ENCODE measurements around the gene CCDC54.

CCDC54 gene

GRCh38 chr3:107413264-107413663 lies 36.0 kb downstream of the CCDC54 start:
- Histone ChIP-seq H3K4ac (ENCODE audit: low read depth in 1 of 2, low read length in 2 of 2) (no peak overlapping the region), H3K18ac (ENCODE audit: low read depth in 1 of 2, low read length in 2 of 2) (no peak overlapping the region), H3K79me1 (replicated peaks; ENCODE audit: low read length, poor library complexity, severe bottlenecking) (no peaks in the 10 kb centered on the region), H3K9me3 (ENCODE audit: control insufficient read depth, low read length) (peaks cover 4% of the 10 kb centered on the region), H3K23ac (ENCODE audit: low read length in 2 of 2) (no peak overlapping the region), H3K4me2 (ENCODE audit: low read length, poor library complexity, severe bottlenecking) (no peak overlapping the region), H3K27me3 (ENCODE audit: control insufficient read depth in 1 of 2, insufficient read depth in 1 of 2, low read length in 2 of 2) (no peaks in the 10 kb centered on the region), H2AFZ (ENCODE audit: low read depth, low read length) (no peak overlapping the region), H3K14ac (ENCODE audit: low read length in 2 of 2) (no peak overlapping the region), H4K8ac (ENCODE audit: low read length) (no peak overlapping the region), H2BK120ac (ENCODE audit: low read depth, low read length) (no peak overlapping the region), H3K9ac (ENCODE audit: low read length) (no peak overlapping the region), H3K36me3 (ENCODE audit: control insufficient read depth in 1 of 2, insufficient read depth in 2 of 2, low read depth in 1 of 2, low read length in 2 of 2) (no peaks in the 10 kb centered on the region), H2BK15ac (ENCODE audit: low read depth, poor library complexity, severe bottlenecking) (no peak overlapping the region), H2BK12ac (ENCODE audit: low read length in 2 of 2) (no peak overlapping the region), H3K4me1 (ENCODE audit: control insufficient read depth, insufficient read depth, low read depth, low read length) (no peaks in the 10 kb centered on the region), H3K4me3 (ENCODE audit: insufficient read depth in 1 of 2, low read depth in 1 of 2, low read length in 2 of 2) (no peak overlapping the region), H2BK5ac (ENCODE audit: low read depth, low read length, poor library complexity, severe bottlenecking) (no peak overlapping the region), H2AK5ac (ENCODE audit: low read length, severe bottlenecking) (no peak overlapping the region), H3K27ac (ENCODE audit: low read length, poor library complexity, severe bottlenecking) (no peak overlapping the region), H4K91ac (ENCODE audit: low read length) (no peak overlapping the region)
- no peak for DNase-seq
- 99% methylated on average over 6 of the region's 6 CpGs for WGBS

GRCh38 chr3:107414325-107414964 lies 37.2 kb downstream of the CCDC54 start:
- WGBS, result no CpG with 5 or more reads among the region's 1 CpG
- no peak overlapping the region for H2BK5ac ChIP-seq (ENCODE audit: low read depth, low read length, poor library complexity, severe bottlenecking)
- H3K4ac ChIP-seq (ENCODE audit: low read depth in 1 of 2, low read length in 2 of 2), result no peak overlapping the region
- no peaks in the 10 kb centered on the region for H3K9me3 ChIP-seq (ENCODE audit: control insufficient read depth, low read length)
- H3K23ac ChIP-seq (ENCODE audit: low read length in 2 of 2), result no peak overlapping the region
- DNase-seq, result no peak
- H2AFZ ChIP-seq (ENCODE audit: low read depth, low read length), result no peak overlapping the region
- no peak overlapping the region for H4K8ac ChIP-seq (ENCODE audit: low read length)
- H3K18ac ChIP-seq (ENCODE audit: low read depth in 1 of 2, low read length in 2 of 2), result no peak overlapping the region
- no peak overlapping the region for H3K4me2 ChIP-seq (ENCODE audit: low read length, poor library complexity, severe bottlenecking)
- H2AK5ac ChIP-seq (ENCODE audit: low read length, severe bottlenecking), result no peak overlapping the region
- no peak overlapping the region for H4K91ac ChIP-seq (ENCODE audit: low read length)
- H3K4me1 ChIP-seq (ENCODE audit: control insufficient read depth, insufficient read depth, low read depth, low read length), result no peaks in the 10 kb centered on the region
- H3K4me3 ChIP-seq (ENCODE audit: insufficient read depth in 1 of 2, low read depth in 1 of 2, low read length in 2 of 2), result no peak overlapping the region
- H3K14ac ChIP-seq (ENCODE audit: low read length in 2 of 2), result no peak overlapping the region
- H3K79me1 ChIP-seq (replicated peaks; ENCODE audit: low read length, poor library complexity, severe bottlenecking), result no peaks in the 10 kb centered on the region
- no peaks in the 10 kb centered on the region for H3K27me3 ChIP-seq (ENCODE audit: control insufficient read depth in 1 of 2, insufficient read depth in 1 of 2, low read length in 2 of 2)
- H3K36me3 ChIP-seq (ENCODE audit: control insufficient read depth in 1 of 2, insufficient read depth in 2 of 2, low read depth in 1 of 2, low read length in 2 of 2), result no peaks in the 10 kb centered on the region
- no peak overlapping the region for H3K9ac ChIP-seq (ENCODE audit: low read length)
- H3K27ac ChIP-seq (ENCODE audit: low read length, poor library complexity, severe bottlenecking), result no peak overlapping the region
- no peak overlapping the region for H2BK12ac ChIP-seq (ENCODE audit: low read length in 2 of 2)
- no peak overlapping the region for H2BK120ac ChIP-seq (ENCODE audit: low read depth, low read length)
- no peak overlapping the region for H2BK15ac ChIP-seq (ENCODE audit: low read depth, poor library complexity, severe bottlenecking)

GRCh38 chr3:107416138-107416537 lies 38.9 kb downstream of the CCDC54 start:
- Histone ChIP-seq H3K27me3 (ENCODE audit: control insufficient read depth in 1 of 2, insufficient read depth in 1 of 2, low read length in 2 of 2) (no peaks in the 10 kb centered on the region), H3K27ac (ENCODE audit: low read length, poor library complexity, severe bottlenecking) (no peak overlapping the region), H2BK120ac (ENCODE audit: low read depth, low read length) (no peak overlapping the region), H2BK15ac (ENCODE audit: low read depth, poor library complexity, severe bottlenecking) (no peak overlapping the region), H4K8ac (ENCODE audit: low read length) (no peak overlapping the region), H3K14ac (ENCODE audit: low read length in 2 of 2) (no peak overlapping the region), H3K79me1 (replicated peaks; ENCODE audit: low read length, poor library complexity, severe bottlenecking) (no peaks in the 10 kb centered on the region), H3K4ac (ENCODE audit: low read depth in 1 of 2, low read length in 2 of 2) (no peak overlapping the region), H3K18ac (ENCODE audit: low read depth in 1 of 2, low read length in 2 of 2) (no peak overlapping the region), H3K9ac (ENCODE audit: low read length) (no peak overlapping the region), H2BK5ac (ENCODE audit: low read depth, low read length, poor library complexity, severe bottlenecking) (no peak overlapping the region), H3K4me2 (ENCODE audit: low read length, poor library complexity, severe bottlenecking) (no peak overlapping the region), H3K4me1 (ENCODE audit: control insufficient read depth, insufficient read depth, low read depth, low read length) (no peaks in the 10 kb centered on the region), H2AK5ac (ENCODE audit: low read length, severe bottlenecking) (no peak overlapping the region), H2AFZ (ENCODE audit: low read depth, low read length) (no peak overlapping the region), H3K36me3 (ENCODE audit: control insufficient read depth in 1 of 2, insufficient read depth in 2 of 2, low read depth in 1 of 2, low read length in 2 of 2) (no peaks in the 10 kb centered on the region), H3K4me3 (ENCODE audit: insufficient read depth in 1 of 2, low read depth in 1 of 2, low read length in 2 of 2) (no peak overlapping the region), H3K9me3 (ENCODE audit: control insufficient read depth, low read length) (no peaks in the 10 kb centered on the region), H4K91ac (ENCODE audit: low read length) (no peak overlapping the region), H2BK12ac (ENCODE audit: low read length in 2 of 2) (no peak overlapping the region), H3K23ac (ENCODE audit: low read length in 2 of 2) (no peak overlapping the region)
- peak; percentile 54 for DNase-seq
- WGBS, result 50% methylated on average over 3 of the region's 3 CpGs

GRCh38 chr3:107416886-107417285 lies 39.6 kb downstream of the CCDC54 start:
- H3K4me3 ChIP-seq (ENCODE audit: insufficient read depth in 1 of 2, low read depth in 1 of 2, low read length in 2 of 2), result no peak overlapping the region
- no peak overlapping the region for H2AK5ac ChIP-seq (ENCODE audit: low read length, severe bottlenecking)
- H3K18ac ChIP-seq (ENCODE audit: low read depth in 1 of 2, low read length in 2 of 2), result no peak overlapping the region
- H2AFZ ChIP-seq (ENCODE audit: low read depth, low read length), result no peak overlapping the region
- no peak overlapping the region for H3K4ac ChIP-seq (ENCODE audit: low read depth in 1 of 2, low read length in 2 of 2)
- H4K8ac ChIP-seq (ENCODE audit: low read length), result no peak overlapping the region
- H2BK120ac ChIP-seq (ENCODE audit: low read depth, low read length), result no peak overlapping the region
- H4K91ac ChIP-seq (ENCODE audit: low read length), result no peak overlapping the region
- no peaks in the 10 kb centered on the region for H3K27me3 ChIP-seq (ENCODE audit: control insufficient read depth in 1 of 2, insufficient read depth in 1 of 2, low read length in 2 of 2)
- no peak overlapping the region for H3K4me2 ChIP-seq (ENCODE audit: low read length, poor library complexity, severe bottlenecking)
- H3K23ac ChIP-seq (ENCODE audit: low read length in 2 of 2), result no peak overlapping the region
- peak; percentile 23 for DNase-seq
- no peak overlapping the region for H2BK5ac ChIP-seq (ENCODE audit: low read depth, low read length, poor library complexity, severe bottlenecking)
- no peak overlapping the region for H3K27ac ChIP-seq (ENCODE audit: low read length, poor library complexity, severe bottlenecking)
- H3K79me1 ChIP-seq (replicated peaks; ENCODE audit: low read length, poor library complexity, severe bottlenecking), result no peaks in the 10 kb centered on the region
- no peaks in the 10 kb centered on the region for H3K4me1 ChIP-seq (ENCODE audit: control insufficient read depth, insufficient read depth, low read depth, low read length)
- no peak overlapping the region for H3K14ac ChIP-seq (ENCODE audit: low read length in 2 of 2)
- H3K9ac ChIP-seq (ENCODE audit: low read length), result no peak overlapping the region
- H2BK15ac ChIP-seq (ENCODE audit: low read depth, poor library complexity, severe bottlenecking), result no peak overlapping the region
- no peak overlapping the region for H2BK12ac ChIP-seq (ENCODE audit: low read length in 2 of 2)
- H3K36me3 ChIP-seq (ENCODE audit: control insufficient read depth in 1 of 2, insufficient read depth in 2 of 2, low read depth in 1 of 2, low read length in 2 of 2), result no peaks in the 10 kb centered on the region
- H3K9me3 ChIP-seq (ENCODE audit: control insufficient read depth, low read length), result no peaks in the 10 kb centered on the region

Measured in mesenchymal stem cell (in vitro differentiated cells and primary cell).